ENCODE data around the gene NCOA6. TPM values are rescaled to one million over a fixed set of nuclear protein-coding genes. Genes with fewer than 3 reads are reported as not detected.

The NCOA6 gene
- total RNA-seq: 10 to 100 TPM; 20.9 to 37.6 (median 29.9) TPM

DNA sequence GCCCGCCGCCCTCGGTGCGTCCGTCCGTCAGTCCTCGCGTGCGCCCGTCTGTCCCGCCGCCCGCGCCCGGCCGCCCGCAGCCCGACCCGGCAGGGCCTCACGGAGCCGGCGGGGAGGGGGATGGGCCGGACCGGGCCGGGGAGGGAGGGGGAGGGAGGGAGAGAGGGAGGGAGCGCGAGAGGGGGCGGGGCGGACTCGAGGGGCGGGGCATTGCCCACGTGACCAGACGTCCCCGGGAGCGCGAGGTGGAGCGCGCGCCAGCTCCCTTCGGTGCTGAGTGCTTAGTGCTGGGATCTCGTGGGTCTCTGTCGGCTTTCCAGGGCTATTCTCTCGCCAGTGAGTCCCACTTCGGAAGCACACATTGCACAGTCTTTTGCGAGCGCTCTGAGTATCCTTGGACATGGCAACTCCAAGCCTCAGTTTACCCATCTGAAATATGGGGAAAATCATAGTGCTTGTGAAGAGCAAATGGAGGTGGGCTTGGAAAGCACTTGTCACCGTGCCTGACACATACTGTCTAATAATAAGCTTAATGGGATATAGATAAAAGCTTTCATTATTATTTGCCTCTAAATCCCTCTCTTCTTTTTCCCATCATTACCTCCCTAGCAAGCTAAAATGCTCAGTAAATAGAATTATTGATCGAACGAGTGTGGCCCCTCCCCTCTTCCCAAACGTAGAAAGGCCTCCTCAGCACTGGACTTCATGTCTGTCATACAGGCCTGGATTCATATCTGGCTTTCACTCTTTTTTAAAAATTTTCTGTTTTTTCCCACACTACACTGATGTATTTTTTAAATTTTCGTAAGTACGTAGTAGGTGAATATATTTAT is at the start of gene NCOA6:
Gene NCOA6 (minus strand): TSS at position 122 of the 833 bp plus-strand sequence. CDS start 43,296 bp downstream, outside the sequence.
- peak; percentile 82 to 97 for DNase-seq (ENCODE audit: low spot score in 2 of 2)
- intact Hi-C loops (cut with DNase I; ENCODE audit: low total_unique reads): no loop called here
- H3K4me3 ChIP-seq (ENCODE audit: low read depth, poor library complexity, severe bottlenecking): peak within 1 kb of the TSS; percentile 83
- 13 to 15% methylated on average over 21 to 29 of the region's 52 CpGs for WGBS, 2 donors
- TF ChIP-seq, protein P1, sequence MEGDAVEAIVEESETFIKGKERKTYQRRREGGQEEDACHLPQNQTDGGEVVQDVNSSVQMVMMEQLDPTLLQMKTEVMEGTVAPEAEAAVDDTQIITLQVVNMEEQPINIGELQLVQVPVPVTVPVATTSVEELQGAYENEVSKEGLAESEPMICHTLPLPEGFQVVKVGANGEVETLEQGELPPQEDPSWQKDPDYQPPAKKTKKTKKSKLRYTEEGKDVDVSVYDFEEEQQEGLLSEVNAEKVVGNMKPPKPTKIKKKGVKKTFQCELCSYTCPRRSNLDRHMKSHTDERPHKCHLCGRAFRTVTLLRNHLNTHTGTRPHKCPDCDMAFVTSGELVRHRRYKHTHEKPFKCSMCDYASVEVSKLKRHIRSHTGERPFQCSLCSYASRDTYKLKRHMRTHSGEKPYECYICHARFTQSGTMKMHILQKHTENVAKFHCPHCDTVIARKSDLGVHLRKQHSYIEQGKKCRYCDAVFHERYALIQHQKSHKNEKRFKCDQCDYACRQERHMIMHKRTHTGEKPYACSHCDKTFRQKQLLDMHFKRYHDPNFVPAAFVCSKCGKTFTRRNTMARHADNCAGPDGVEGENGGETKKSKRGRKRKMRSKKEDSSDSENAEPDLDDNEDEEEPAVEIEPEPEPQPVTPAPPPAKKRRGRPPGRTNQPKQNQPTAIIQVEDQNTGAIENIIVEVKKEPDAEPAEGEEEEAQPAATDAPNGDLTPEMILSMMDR (IDR thresholded peaks at IDR 0.05): no peak
- no peak for TF ChIP-seq POLR2A (IDR thresholded peaks at IDR 0.05)

- intact Hi-C loops (cut with DNase I; ENCODE audit: low total_unique reads): no loop called here
- DNase-seq (ENCODE audit: low spot score in 2 of 2): peak; percentile 79 to 92
- WGBS, 2 donors: 32 to 39% methylated on average over 2 of the region's 2 CpGs
- no peak for TF ChIP-seq POLR2A (IDR thresholded peaks at IDR 0.05)
- TF ChIP-seq, protein P1 (IDR thresholded peaks at IDR 0.05): peak in 1 of 3 donors; percentile 54
- H3K4me3 ChIP-seq (ENCODE audit: low read depth, poor library complexity, severe bottlenecking): no peak overlapping the region
Measured at GRCh38 chr20:34874094-34874654, 48.7 kb upstream of the NCOA6 start.

DNA sequence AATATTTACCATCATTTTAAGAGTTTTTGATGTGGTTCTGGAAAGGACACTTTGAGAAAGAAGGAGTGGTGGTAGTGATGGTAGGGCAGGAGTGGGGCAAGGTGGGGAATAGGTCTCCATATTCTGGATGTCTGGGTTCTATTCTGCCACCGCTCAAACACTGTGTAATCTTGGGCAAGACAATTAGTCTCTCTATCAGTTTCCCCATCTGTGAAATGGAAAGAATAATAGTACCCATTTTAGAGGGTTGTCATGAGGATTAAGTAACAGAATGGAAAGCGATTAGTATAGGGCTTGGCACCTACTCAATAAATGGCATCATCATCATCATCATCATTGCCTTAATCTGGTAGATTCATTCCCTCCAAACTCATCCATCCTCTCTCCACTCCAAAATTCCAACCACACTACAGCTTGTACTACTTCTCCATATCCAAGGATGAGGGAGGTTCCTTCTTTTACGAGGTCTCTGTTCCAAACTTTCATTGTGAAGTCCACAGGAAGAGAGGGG is 48.2 kb upstream of the NCOA6 start:
- no peak for DNase-seq (ENCODE audit: low spot score in 2 of 2)
- TF ChIP-seq, protein P1 (IDR thresholded peaks at IDR 0.05): no peak
- TF ChIP-seq POLR2A (IDR thresholded peaks at IDR 0.05): no peak
- intact Hi-C loops (cut with DNase I; ENCODE audit: low total_unique reads): no loop called here
- no peak overlapping the region for H3K4me3 ChIP-seq (ENCODE audit: low read depth, poor library complexity, severe bottlenecking)
- WGBS, 2 donors: 39 to 48% methylated on average over 3 of the region's 3 CpGs

- 1 to 4% methylated on average over 13 to 35 of the region's 52 CpGs for WGBS, 2 donors
- TF ChIP-seq, protein P1 (IDR thresholded peaks at IDR 0.05): peak in 1 of 3 donors; percentile 7
- TF ChIP-seq POLR2A (IDR thresholded peaks at IDR 0.05): no peak
- peak; percentile 53 to 95 for DNase-seq (ENCODE audit: low spot score in 2 of 2)
- H3K4me3 ChIP-seq (ENCODE audit: low read depth, poor library complexity, severe bottlenecking): peak within 1 kb of the TSS; percentile 38
- intact Hi-C loops (cut with DNase I; ENCODE audit: low total_unique reads): no loop called here
Measured at GRCh38 chr20:34872622-34873224, 47.3 kb upstream of the NCOA6 start, which contains the start of gene GGT7. Gene GGT7, minus strand, starts transcription at chr20:34872856. Its CDS starts 41 bp downstream, at chr20:34872815.

GRCh38 chr20:34871966-34872621 is 46.6 kb upstream of the NCOA6 start:
- TF ChIP-seq POLR2A (IDR thresholded peaks at IDR 0.05): no peak
- TF ChIP-seq, protein P1 (IDR thresholded peaks at IDR 0.05): no peak
- intact Hi-C loops (cut with DNase I; ENCODE audit: low total_unique reads): no loop called here
- DNase-seq (ENCODE audit: low spot score in 2 of 2): no peak
- WGBS, 2 donors: 39 to 48% methylated on average over 10 of the region's 10 CpGs
- H3K4me3 ChIP-seq (ENCODE audit: low read depth, poor library complexity, severe bottlenecking): peak overlapping the region; percentile 38
